Heart right ventricle (tissue), 16 donors: ENCODE data around the gene TWF2. TPM values are rescaled to one million over a fixed set of nuclear protein-coding genes. Genes with fewer than 3 reads are reported as not detected.

Experiments used
- ATAC-seq, 8 donors: fragments of 200-7000 bp; cut with Tn5 transposase; one replicate each; pipeline ENCODE4 v1.9.1; 2020; ENCODE audit warnings: mild to moderate bottlenecking in 8 of 8, moderate library complexity in 8 of 8, moderate number of reproducible peaks in 1 of 8
- DNase-seq, 2 donors: peaks; one replicate each; pipeline ENCODE4 v3.0.0-alpha.2; 2020
- H3K27ac ChIP-seq, 10 donors: fragments of 200-600 bp; sonication (generic) in 2 of 10; one replicate each; pipeline versions ENCODE4 v1.5.0 to v1.8.0; 2020 to 2022; ENCODE audit warnings: mild to moderate bottlenecking in 3 of 10
- H3K27me3 ChIP-seq, 7 donors: fragments of 200-600 bp; one replicate each; pipeline ENCODE4 v1.8.0; 2021 to 2022; ENCODE audit warnings: mild to moderate bottlenecking in 2 of 7
- H3K36me3 ChIP-seq, 9 donors: fragments of 200-600 bp; sonication (generic) in 1 of 9; one replicate each; pipeline versions ENCODE4 v1.5.0 to v1.8.0; 2020 to 2022; ENCODE audit warnings: mild to moderate bottlenecking in 2 of 9
- H3K4me1 ChIP-seq, 9 donors: fragments of 200-600 bp; sonication (generic) in 1 of 9; one replicate each; pipeline versions ENCODE4 v1.5.0 to v1.8.0; 2020 to 2022; ENCODE audit warnings: mild to moderate bottlenecking in 4 of 9
- H3K4me3 ChIP-seq, 10 donors: fragments of 200-600 bp; sonication (generic) in 2 of 10; one replicate each; pipeline versions ENCODE4 v1.5.0 to v1.8.0; 2020 to 2022; ENCODE audit warnings: mild to moderate bottlenecking in 7 of 10, moderate library complexity in 2 of 10
- H3K9me3 ChIP-seq, 11 donors: fragments of 200-600 bp in 10 of 11; sonication (generic) in 2 of 11; one replicate each; pipeline versions ENCODE4 v1.5.0 to v1.8.0; 2013 to 2022; ENCODE audit warnings: mild to moderate bottlenecking in 2 of 11, control low read depth in 1 of 11, moderate library complexity in 1 of 11
- CTCF ChIP-seq, 9 donors: fragments of 200-600 bp; sonication (generic) in 2 of 9; IDR thresholded peaks; one replicate each; pipeline versions ENCODE4 v1.5.0 to v1.8.0; 2021 to 2022; ENCODE audit warnings: antibody characterized with exemption in 9 of 9, mild to moderate bottlenecking in 5 of 9, moderate library complexity in 1 of 9
- WGBS, 2 donors: extraction: QIAGEN DNeasy Blood & Tissue Kit; methylation state at CpG; one replicate each; pipeline ENCODE4 v1.1.7; 2013; ENCODE audit warnings: inconsistent platforms in 1 of 2; 5-methylcytosine and 5-hydroxymethylcytosine counted together
- intact Hi-C, 10 donors: fragments of 100-400 bp; cut with DNase I; formaldehyde crosslinking; loops; one replicate each; pipeline versions ENCODE4 v1.11.1 to v1.14.2; 2022
- polyA plus RNA-seq, 2 donors: library from polyadenylated mRNA; stranded (reverse); fragments of 200-250 nt; gene quantifications; one replicate each; pipeline ENCODE4 v1.2.3, GENCODE V29; 2013
- total RNA-seq, 10 donors: library from RNA; stranded (reverse); fragmentation: NEBNext Ultra II Directional in 3 of 10; extraction: Animal tissue kit (Norgen Biotek cat#: 25700) in 3 of 10; gene quantifications; one replicate each; pipeline versions ENCODE4 v1.2.1 to v1.2.4, GENCODE V29; 2021 to 2023
- donor health status: Arrhythmogenic right ventricular cardiomyopathy.
- donor health status: ischemic (EF 13 %, LVEDD 7.1; RV severe dilation, severe dysfunction).
- donor health status: healthy with polysubstance abuse.
- donor health status: DM: no; HTN: yes; CAD: no.
- donor health status: DM: no; HTN: no; CAD: no.
- donor health status: ischemic (EF 25% LVEDD 6.9; RV normal size, moderate dysfunction).
- donor health status: ischemic (EF 25% LVEDD 5.7; RV mildly dilated, moderate dysfunction).
- donor health status: healthy.
- donor health status: DM: yes; HTN: yes; CAD: no.
- donor health status: Ischemic cardiomyopathy.
- donor health status: ischemic (EF 35%, LVEDD 5.7; RV mildly dilated, moderate dysfunction).
- donor health status: nonischemic (EF 11% LVEDD 7.7; RV severe dilation, severe dysfunction).
- donor health status: DM: yes; HTN: yes; CAD: no.
- donor health status: PGD.
- donor health status: ischemic (EF 29% LVEDD 5.4; RV normal size, mild dysfunction).
- donor health status: nonischemic (EF 23%, LVEDD 6.1; RV moderate dilation, normal function).

TWF2 gene
- total and polyA plus RNA-seq, 12 donors: 44.7 to 148 (median 96.0) TPM

- no peak for TF ChIP-seq CTCF (IDR thresholded peaks at IDR 0.05)
- no peak for ATAC-seq
- H3K27me3 ChIP-seq: no peaks in the 10 kb centered on the region
- DNase-seq: no peak
- H3K9me3 ChIP-seq: no peaks in the 10 kb centered on the region
- H3K4me3 ChIP-seq: no peak overlapping the region
- peaks cover 0 to 24% (median 0%) of the 10 kb centered on the region in 9 donors for H3K36me3 ChIP-seq
- H3K4me1 ChIP-seq: peaks cover 8 to 49% (median 30%) of the 10 kb centered on the region in 9 donors
- peak overlapping the region in 1 of 10 donors; percentile 73 for H3K27ac ChIP-seq
- intact Hi-C loops: loop anchor here in 1 of 10 donors (10.0 kb wide), 1 partner anchor 289 kb away; the partner anchor contains the start of gene RPL29
- WGBS, 2 donors: 55 to 57% methylated on average over 1 of the region's 1 CpG
These were observed 44.3 kb upstream of the TWF2 start for GRCh38 chr3:52283306-52283705.

GRCh38 chr3:52281981-52282801 is 43.2 kb upstream of the TWF2 start:
- no peaks in the 10 kb centered on the region for H3K27me3 ChIP-seq
- intact Hi-C loops: loop anchor here in 1 of 10 donors (10.0 kb wide), 1 partner anchor 287 kb away; the partner anchor contains the start of gene RPL29
- no peaks in the 10 kb centered on the region for H3K9me3 ChIP-seq
- H3K4me1 ChIP-seq: peaks cover 8 to 46% (median 28%) of the 10 kb centered on the region in 9 donors
- H3K4me3 ChIP-seq: no peak overlapping the region
- no peak for DNase-seq
- ATAC-seq: no peak
- peak overlapping the region in 2 of 10 donors; percentile 42 to 73 for H3K27ac ChIP-seq
- WGBS, 2 donors: 71 to 72% methylated on average over 8 of the region's 8 CpGs
- TF ChIP-seq CTCF (IDR thresholded peaks at IDR 0.05): no peak
- H3K36me3 ChIP-seq: peaks cover 0 to 24% (median 0%) of the 10 kb centered on the region in 9 donors

- H3K27me3 ChIP-seq: no peaks in the 10 kb centered on the region
- H3K36me3 ChIP-seq: peaks cover 0 to 30% (median 0%) of the 10 kb centered on the region in 9 donors
- intact Hi-C loops: loop anchor here in 1 of 10 donors (10.0 kb wide), 1 partner anchor 285 kb away; the partner anchor contains the start of gene RPL29
- 22 to 32% methylated on average over 6 of the region's 6 CpGs for WGBS, 2 donors
- no peaks in the 10 kb centered on the region for H3K9me3 ChIP-seq
- no peak for DNase-seq
- peak in 1 of 8 donors; percentile 2 for ATAC-seq
- peak overlapping the region; percentile 0 to 100 (median 97) for H3K27ac ChIP-seq
- H3K4me1 ChIP-seq: peaks cover 3 to 58% (median 42%) of the 10 kb centered on the region in 9 donors
- H3K4me3 ChIP-seq: peak overlapping the region in 2 of 10 donors; percentile 88 to 95
- TF ChIP-seq CTCF (IDR thresholded peaks at IDR 0.05): no peak
These were observed 41.1 kb upstream of the TWF2 start for GRCh38 chr3:52280050-52280461.

GRCh38 chr3:52279596-52279995 is 40.6 kb upstream of the TWF2 start:
- H3K9me3 ChIP-seq: no peaks in the 10 kb centered on the region
- WGBS, 2 donors: 44 to 60% methylated on average over 2 of the region's 2 CpGs
- peak overlapping the region in 6 of 10 donors; percentile 62 to 95 (median 88) for H3K4me3 ChIP-seq
- peak overlapping the region; percentile 0 to 100 (median 97) for H3K27ac ChIP-seq
- TF ChIP-seq CTCF (IDR thresholded peaks at IDR 0.05): no peak
- H3K27me3 ChIP-seq: no peaks in the 10 kb centered on the region
- intact Hi-C loops: loop anchor here in 7 of 10 donors (2.0 to 5.0 kb wide), 5 partner anchors 37 to 127 kb away; partner anchors contain the start of genes TWF2 (in 5 of the 7) and POC1A (in 1 of the 7)
- H3K36me3 ChIP-seq: peaks cover 0 to 30% (median 0%) of the 10 kb centered on the region in 9 donors
- DNase-seq: no peak
- ATAC-seq: no peak
- H3K4me1 ChIP-seq: peaks cover 3 to 63% (median 47%) of the 10 kb centered on the region in 9 donors
